GM19452 (cell line): Measurements from ENCODE around the gene PXYLP1.

Experiments used
- ATAC-seq: cut with Tn5 transposase; IDR thresholded peaks from one replicate; pipeline ENCODE4 v1.9.1; 2021; ENCODE audit not compliant: unreplicated experiment

PXYLP1 gene

GRCh38 chr3:141342386-141342785 is 110.8 kb downstream of the PXYLP1 start:
- no peak for ATAC-seq

- ATAC-seq: no peak
Observed at GRCh38 chr3:141343077-141343476, 111.5 kb downstream of the PXYLP1 start.

- ATAC-seq: no peak
Observed at GRCh38 chr3:141343865-141344271, 112.2 kb downstream of the PXYLP1 start.
